Gastrocnemius medialis (tissue), 4 donors: Measurements from ENCODE around the gene CFAP97D2. TPM values are rescaled to one million over a fixed set of nuclear protein-coding genes. Genes with fewer than 3 reads are reported as not detected.
"Not testable (repeated sequence)": the region's sequence is repeated elsewhere in the genome, so short reads cannot be mapped to it uniquely, and the experiment has no call there.

ENCODE experiments used
- ATAC-seq, 2 donors: fragments of 150-250 bp; one replicate each; pipeline ENCODE4 v1.9.1; 2016
- DNase-seq, 2 donors: peaks; one replicate each; pipeline ENCODE4 v3.0.0-alpha.2; 2019
- H3K27ac ChIP-seq, 4 donors: fragments of 200-600 bp; sonication (generic); 1 replicate in 1 of 4; 2 replicates in 3 of 4; pipeline ENCODE4 v1.5.1; 2016 to 2018; ENCODE audit warnings: mild to moderate bottlenecking in 2 of 4, moderate library complexity in 1 of 4
- H3K27me3 ChIP-seq, 3 donors: fragments of 200-600 bp; sonication (generic) in 2 of 3; 1 replicate in 1 of 3; 2 replicates in 2 of 3; pipeline versions ENCODE4 v1.5.1 to v1.6.0; 2016 to 2019; ENCODE audit warnings: mild to moderate bottlenecking in 1 of 3, moderate library complexity in 1 of 3
- H3K36me3 ChIP-seq, 2 donors: fragments of 200-600 bp; sonication (generic) in 1 of 2; one replicate each; pipeline ENCODE4 v1.5.1; 2017 to 2018
- H3K4me1 ChIP-seq, 2 donors: fragments of 200-600 bp; sonication (generic) in 1 of 2; one replicate each; pipeline ENCODE4 v1.5.1; 2016 to 2017; ENCODE audit warnings: mild to moderate bottlenecking in 2 of 2
- H3K4me3 ChIP-seq, 4 donors: fragments of 200-600 bp; sonication (generic) in 3 of 4; 1 replicate in 1 of 4; 2 replicates in 3 of 4; pipeline ENCODE4 v1.5.1; 2016 to 2019; ENCODE audit warnings: mild to moderate bottlenecking in 2 of 4
- H3K9me3 ChIP-seq, 3 donors: fragments of 200-600 bp; sonication (generic) in 2 of 3; 1 replicate in 1 of 3; 2 replicates in 2 of 3; pipeline ENCODE4 v1.5.1; 2016 to 2019
- POLR2A ChIP-seq, 2 donors: fragments of 450-650 bp; IDR thresholded peaks; one replicate each; pipeline ENCODE4 v1.6.1; 2017; ENCODE audit warnings: antibody characterized with exemption in 2 of 2, mild to moderate bottlenecking in 2 of 2, moderate library complexity in 2 of 2
- in situ Hi-C, 4 donors: fragments of 200-750 bp; cut with MboI; loops; one replicate each; pipeline versions ENCODE4 v1.15.0 to v1.8.0; 2017; ENCODE audit warnings: low sequenced_read_pairs in 4 of 4
- intact Hi-C: fragments of 100-400 bp; cut with DNase I; formaldehyde crosslinking; loops from one replicate; pipeline ENCODE4 v1.15.1; 2023; ENCODE audit warnings: low total_unique reads
- total RNA-seq, 4 donors: library from RNA; depleted of rRNA; stranded (reverse); fragments of >200 nt; gene quantifications; one replicate each; pipeline versions ENCODE4 v1.1.0 to v1.2.3, GENCODE V29; 2016
- TF ChIP-seq, protein P1 (sequence below), 5 experiments: fragments of 450-650 bp in 3 of 5; fragments of 200-600 bp in 2 of 5; sonication (generic) in 2 of 5; IDR thresholded peaks in 4 of 5; conservative IDR thresholded peaks in 1 of 5; 1 replicate in 4 of 5; 2 replicates in 1 of 5; pipeline ENCODE4 v1.5.1; 2016 to 2019; ENCODE audit warnings: antibody characterized with exemption in 5 of 5, mild to moderate bottlenecking in 3 of 5, moderate library complexity in 3 of 5

The CFAP97D2 gene
- total RNA-seq, 4 donors from 2014 or later = not detected

DNA sequence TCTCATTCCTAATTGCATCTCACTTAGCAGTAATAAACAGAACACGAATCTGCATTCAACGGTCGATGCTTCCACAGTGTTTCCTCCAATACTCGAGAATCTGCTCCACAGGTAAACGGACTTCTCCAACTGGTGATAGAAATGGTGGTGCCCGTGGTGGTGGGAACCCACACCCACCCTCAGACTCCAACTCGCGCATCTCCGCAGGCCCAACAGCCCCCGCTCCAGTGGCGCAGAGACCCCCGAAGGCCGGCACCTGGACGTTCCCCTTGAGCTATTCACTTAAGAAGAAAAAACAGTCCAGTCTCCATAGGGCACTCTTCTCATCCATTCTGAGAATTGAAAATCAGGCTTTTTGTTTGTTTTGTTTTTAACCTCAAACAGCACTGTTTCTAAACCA, 32.9 kb upstream of the CFAP97D2 start:
- intact Hi-C loops (no loop called here), in situ Hi-C loops (no loop called here)
- no peaks in the 10 kb centered on the region for H3K36me3 ChIP-seq
- ATAC-seq (no peak), DNase-seq (no peak)
- no peak for TF ChIP-seq POLR2A (IDR thresholded peaks at IDR 0.05)
- TF ChIP-seq, protein P1, sequence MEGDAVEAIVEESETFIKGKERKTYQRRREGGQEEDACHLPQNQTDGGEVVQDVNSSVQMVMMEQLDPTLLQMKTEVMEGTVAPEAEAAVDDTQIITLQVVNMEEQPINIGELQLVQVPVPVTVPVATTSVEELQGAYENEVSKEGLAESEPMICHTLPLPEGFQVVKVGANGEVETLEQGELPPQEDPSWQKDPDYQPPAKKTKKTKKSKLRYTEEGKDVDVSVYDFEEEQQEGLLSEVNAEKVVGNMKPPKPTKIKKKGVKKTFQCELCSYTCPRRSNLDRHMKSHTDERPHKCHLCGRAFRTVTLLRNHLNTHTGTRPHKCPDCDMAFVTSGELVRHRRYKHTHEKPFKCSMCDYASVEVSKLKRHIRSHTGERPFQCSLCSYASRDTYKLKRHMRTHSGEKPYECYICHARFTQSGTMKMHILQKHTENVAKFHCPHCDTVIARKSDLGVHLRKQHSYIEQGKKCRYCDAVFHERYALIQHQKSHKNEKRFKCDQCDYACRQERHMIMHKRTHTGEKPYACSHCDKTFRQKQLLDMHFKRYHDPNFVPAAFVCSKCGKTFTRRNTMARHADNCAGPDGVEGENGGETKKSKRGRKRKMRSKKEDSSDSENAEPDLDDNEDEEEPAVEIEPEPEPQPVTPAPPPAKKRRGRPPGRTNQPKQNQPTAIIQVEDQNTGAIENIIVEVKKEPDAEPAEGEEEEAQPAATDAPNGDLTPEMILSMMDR (IDR thresholded peaks at IDR 0.05 in 4 of 5, conservative IDR thresholded peaks at IDR 0.05 in 1 of 5) = no peak
- H3K4me3 ChIP-seq = no peak overlapping the region
- H3K9me3 ChIP-seq = no peaks in the 10 kb centered on the region
- H3K27me3 ChIP-seq = no peaks in the 10 kb centered on the region
- no peak overlapping the region for H3K27ac ChIP-seq
- H3K4me1 ChIP-seq = peaks cover 0 to 15% of the 10 kb centered on the region in 2 donors

DNA sequence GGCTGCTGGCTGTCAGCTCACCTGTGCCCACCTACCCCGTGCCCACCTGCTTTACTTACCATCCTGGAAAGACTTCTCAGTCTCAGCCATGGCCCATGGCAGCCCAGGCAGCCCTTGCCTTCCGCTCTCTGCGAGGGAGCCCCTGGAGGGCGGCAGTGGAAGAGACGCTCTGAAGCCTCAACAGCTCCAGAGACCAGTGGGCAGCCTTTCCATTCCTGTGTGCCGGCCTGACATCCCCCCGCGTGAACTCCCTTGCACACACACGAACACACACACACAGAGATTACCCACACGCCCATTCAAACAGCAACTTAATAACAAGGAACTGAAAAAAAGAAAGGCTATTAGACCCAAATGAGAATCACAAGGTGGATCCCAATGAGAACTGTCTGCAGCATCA, 32.4 kb upstream of the CFAP97D2 start:
- H3K4me1 ChIP-seq = peaks cover 3 to 20% of the 10 kb centered on the region in 2 donors
- ATAC-seq (no peak), DNase-seq (no peak)

DNA sequence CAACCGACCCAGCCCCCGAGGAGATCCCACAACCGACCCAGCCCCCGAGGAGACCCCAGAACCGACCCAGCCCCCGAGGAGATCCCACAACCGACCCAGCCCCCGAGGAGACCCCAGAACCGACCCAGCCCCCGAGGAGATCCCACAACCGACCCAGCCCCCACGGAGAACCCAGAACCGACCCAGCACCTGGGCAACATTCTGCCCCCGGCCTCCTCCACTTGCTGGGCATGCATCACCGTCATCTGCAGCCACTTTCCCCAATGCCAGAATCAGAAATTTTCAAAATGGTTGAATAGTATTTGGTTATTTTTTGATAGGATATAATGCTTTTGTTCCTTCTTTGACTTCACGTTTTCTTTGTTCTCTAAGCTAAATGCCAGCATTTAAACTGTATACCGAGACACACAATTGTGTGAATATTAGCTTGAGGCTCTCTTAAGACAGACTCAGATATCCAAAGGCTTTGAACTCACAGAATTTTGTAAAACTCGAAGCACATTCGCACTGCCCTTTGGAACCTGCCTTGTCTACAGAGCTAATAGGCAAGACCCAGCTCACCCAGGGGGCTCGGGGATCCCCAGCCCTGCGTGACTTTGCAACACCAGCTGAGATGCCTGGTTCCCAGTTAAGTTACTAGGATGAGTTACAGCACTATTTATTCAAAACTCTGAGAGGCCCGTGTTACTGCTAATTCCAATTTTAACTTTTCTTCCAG, 31.1 kb upstream of the CFAP97D2 start:
- no peak overlapping the region for H3K27ac ChIP-seq
- intact Hi-C loops = no loop called here

More for the DNA sequence above, 32.4 kb upstream of the CFAP97D2 start:
- Histone ChIP-seq H3K27me3 (no peaks in the 10 kb centered on the region), H3K36me3 (no peaks in the 10 kb centered on the region), H3K9me3 (no peaks in the 10 kb centered on the region), H3K4me3 (no peak overlapping the region), H3K27ac (no peak overlapping the region)
- TF ChIP-seq, protein P1 (IDR thresholded peaks at IDR 0.05 in 4 of 5, conservative IDR thresholded peaks at IDR 0.05 in 1 of 5) = no peak
- TF ChIP-seq POLR2A (IDR thresholded peaks at IDR 0.05) = no peak
- in situ Hi-C loops = no loop called here
- intact Hi-C loops = no loop called here

DNA sequence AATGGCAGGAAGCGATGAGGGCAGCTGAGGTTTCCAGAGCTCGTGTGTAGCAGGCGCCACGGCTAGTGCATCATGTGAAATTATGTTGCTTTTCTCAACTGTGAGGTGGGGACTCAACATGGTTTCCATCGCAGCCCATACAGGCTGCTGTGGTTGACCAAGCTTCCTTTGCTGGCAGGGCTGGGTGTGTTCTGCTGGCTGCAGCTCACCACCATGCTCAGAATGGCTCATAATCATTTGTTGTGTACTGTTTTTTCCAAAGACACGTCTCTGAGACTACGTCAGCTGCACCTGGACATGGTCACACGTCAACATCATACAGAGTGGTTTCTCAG, 30.6 kb upstream of the CFAP97D2 start:
- intact Hi-C loops = no loop called here

More for the DNA sequence above, 31.1 kb upstream of the CFAP97D2 start:
- H3K4me1 ChIP-seq = peaks cover 4 to 18% of the 10 kb centered on the region in 2 donors
- ATAC-seq (no peak), DNase-seq (no peak)
- no peaks in the 10 kb centered on the region for H3K27me3 ChIP-seq
- H3K9me3 ChIP-seq = no peaks in the 10 kb centered on the region
- H3K36me3 ChIP-seq = no peaks in the 10 kb centered on the region
- H3K4me3 ChIP-seq = no peak overlapping the region
- no peak for TF ChIP-seq POLR2A (IDR thresholded peaks at IDR 0.05)
- TF ChIP-seq, protein P1 (IDR thresholded peaks at IDR 0.05 in 4 of 5, conservative IDR thresholded peaks at IDR 0.05 in 1 of 5) = no peak
- in situ Hi-C loops = no loop called here

DNA sequence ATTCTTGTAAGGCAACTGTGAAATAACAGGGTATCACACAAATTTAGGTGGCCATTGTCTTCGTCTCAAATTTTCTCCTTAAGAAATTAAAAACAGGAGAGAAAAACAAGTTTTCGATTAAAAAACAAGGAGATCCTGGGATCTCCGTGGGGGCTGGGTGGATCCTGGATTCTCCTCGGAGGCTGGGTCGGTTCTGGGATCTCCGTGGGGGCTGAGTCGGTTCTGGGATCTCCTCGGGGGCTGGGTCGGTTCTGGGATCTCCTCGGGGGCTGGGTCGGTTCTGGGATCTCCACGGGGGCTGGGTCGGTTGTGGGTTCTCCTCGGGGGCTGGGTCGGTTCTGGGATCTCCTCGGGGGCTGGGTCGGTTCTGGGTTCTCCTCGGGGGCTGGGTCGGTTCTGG, 30.2 kb upstream of the CFAP97D2 start:
- H3K4me3 ChIP-seq, in situ Hi-C loops, H3K36me3 ChIP-seq, ATAC-seq, H3K27me3 ChIP-seq, DNase-seq, intact Hi-C loops, H3K9me3 ChIP-seq, H3K27ac ChIP-seq: not testable (repeated sequence)
- H3K4me1 ChIP-seq = peaks cover 4 to 10% of the 10 kb centered on the region in 2 donors

More for the DNA sequence above, 30.6 kb upstream of the CFAP97D2 start:
- DNase-seq (no peak), ATAC-seq (no peak)
- H3K4me1 ChIP-seq = peaks cover 4 to 14% of the 10 kb centered on the region in 2 donors
- TF ChIP-seq, protein P1 (IDR thresholded peaks at IDR 0.05 in 4 of 5, conservative IDR thresholded peaks at IDR 0.05 in 1 of 5) = no peak
- TF ChIP-seq POLR2A (IDR thresholded peaks at IDR 0.05) = no peak
- H3K27me3 ChIP-seq = no peaks in the 10 kb centered on the region
- no peaks in the 10 kb centered on the region for H3K9me3 ChIP-seq
- no peak overlapping the region for H3K4me3 ChIP-seq
- H3K36me3 ChIP-seq = no peaks in the 10 kb centered on the region
- in situ Hi-C loops = no loop called here
- H3K27ac ChIP-seq = no peak overlapping the region
